Bronchial epithelial cell (primary cell): ENCODE results near the gene CCDC12. TPM values are rescaled to one million over a fixed set of nuclear protein-coding genes. Genes with fewer than 3 reads are reported as not detected.

Experiments used
- DNase-seq: peaks from one replicate; pipeline ENCODE4 v3.0.0-alpha.2; 2010; ENCODE audit warnings: low read depth
- FAIRE-seq: peaks from 2 replicates; lab custom pipeline; 2011; peaks lifted over from hg19 to GRCh38; lab: Jason Lieb, UNC
- H3K27me3 ChIP-seq: 2 replicates; pipeline ENCODE4 v1.5.1; 2011; ENCODE audit warnings: low read length; ENCODE audit not compliant: control insufficient read depth, insufficient read depth
- H3K36me3 ChIP-seq: 2 replicates; pipeline ENCODE4 v1.5.1; 2011; ENCODE audit warnings: low read length; ENCODE audit not compliant: control insufficient read depth, insufficient read depth
- H3K4me3 ChIP-seq: 2 replicates; pipeline ENCODE4 v1.5.1; 2011; ENCODE audit warnings: mild to moderate bottlenecking, low read depth, low read length, control low read depth
- total RNA-seq: library from RNA; depleted of rRNA; stranded (reverse); fragments of >200 nt; gene quantifications from 2 replicates; pipeline ENCODE4 v1.2.1, GENCODE V29; 2014
- TF ChIP-seq, protein P1 (sequence below): IDR thresholded peaks from 2 replicates; pipeline ENCODE4 v1.5.1; 2011; ENCODE audit warnings: mild to moderate bottlenecking, moderate library complexity, low read length, control low read depth, inconsistent platforms; ENCODE audit not compliant: insufficient read depth, severe bottlenecking

Gene CCDC12
- total RNA-seq, 1 donor from 2014 or later: 39.2 TPM

DNA sequence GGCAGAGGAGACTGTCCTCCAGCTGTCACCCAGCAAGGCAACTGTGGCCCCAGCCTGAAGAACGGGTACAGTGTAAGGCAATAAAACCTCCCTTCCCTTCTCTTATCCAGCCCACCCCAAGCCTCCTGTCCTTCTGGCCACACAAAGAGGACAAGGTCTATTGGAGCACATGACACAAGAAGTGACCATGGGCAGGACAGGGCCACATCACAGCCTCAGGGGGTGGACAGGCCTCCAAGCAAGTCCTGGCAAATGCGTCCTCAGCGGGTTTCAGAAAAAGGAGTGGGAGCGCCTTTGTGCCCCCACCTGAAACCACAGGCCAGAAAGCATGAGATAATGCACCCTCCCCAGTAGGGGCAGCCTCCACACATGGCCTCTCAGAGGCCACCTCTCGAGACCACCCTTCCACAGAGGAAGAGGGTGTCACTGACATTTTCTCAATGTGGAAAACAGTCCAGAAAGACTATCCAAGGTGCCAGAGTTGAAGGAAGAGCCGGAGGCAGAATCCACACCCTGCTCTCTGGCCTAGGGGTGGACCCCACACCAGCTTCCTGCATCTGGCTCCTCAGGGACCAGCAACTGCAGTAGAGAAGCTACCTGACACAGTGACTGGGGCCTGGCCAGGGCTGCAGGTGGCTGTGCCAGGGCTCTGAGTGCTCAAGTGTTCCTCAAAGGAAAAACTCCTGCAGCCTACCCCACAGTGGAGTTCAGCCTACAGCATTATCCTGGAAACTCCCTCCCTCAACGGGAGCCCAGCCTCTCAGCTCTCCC lies 43.9 kb downstream of the CCDC12 start:
- FAIRE-seq: no peak
- TF ChIP-seq, protein P1, sequence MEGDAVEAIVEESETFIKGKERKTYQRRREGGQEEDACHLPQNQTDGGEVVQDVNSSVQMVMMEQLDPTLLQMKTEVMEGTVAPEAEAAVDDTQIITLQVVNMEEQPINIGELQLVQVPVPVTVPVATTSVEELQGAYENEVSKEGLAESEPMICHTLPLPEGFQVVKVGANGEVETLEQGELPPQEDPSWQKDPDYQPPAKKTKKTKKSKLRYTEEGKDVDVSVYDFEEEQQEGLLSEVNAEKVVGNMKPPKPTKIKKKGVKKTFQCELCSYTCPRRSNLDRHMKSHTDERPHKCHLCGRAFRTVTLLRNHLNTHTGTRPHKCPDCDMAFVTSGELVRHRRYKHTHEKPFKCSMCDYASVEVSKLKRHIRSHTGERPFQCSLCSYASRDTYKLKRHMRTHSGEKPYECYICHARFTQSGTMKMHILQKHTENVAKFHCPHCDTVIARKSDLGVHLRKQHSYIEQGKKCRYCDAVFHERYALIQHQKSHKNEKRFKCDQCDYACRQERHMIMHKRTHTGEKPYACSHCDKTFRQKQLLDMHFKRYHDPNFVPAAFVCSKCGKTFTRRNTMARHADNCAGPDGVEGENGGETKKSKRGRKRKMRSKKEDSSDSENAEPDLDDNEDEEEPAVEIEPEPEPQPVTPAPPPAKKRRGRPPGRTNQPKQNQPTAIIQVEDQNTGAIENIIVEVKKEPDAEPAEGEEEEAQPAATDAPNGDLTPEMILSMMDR: no peak
- H3K4me3 ChIP-seq: no peak overlapping the region
- no peaks in the 10 kb centered on the region for H3K36me3 ChIP-seq
- H3K27me3 ChIP-seq: no peaks in the 10 kb centered on the region
- no peak for DNase-seq

DNA sequence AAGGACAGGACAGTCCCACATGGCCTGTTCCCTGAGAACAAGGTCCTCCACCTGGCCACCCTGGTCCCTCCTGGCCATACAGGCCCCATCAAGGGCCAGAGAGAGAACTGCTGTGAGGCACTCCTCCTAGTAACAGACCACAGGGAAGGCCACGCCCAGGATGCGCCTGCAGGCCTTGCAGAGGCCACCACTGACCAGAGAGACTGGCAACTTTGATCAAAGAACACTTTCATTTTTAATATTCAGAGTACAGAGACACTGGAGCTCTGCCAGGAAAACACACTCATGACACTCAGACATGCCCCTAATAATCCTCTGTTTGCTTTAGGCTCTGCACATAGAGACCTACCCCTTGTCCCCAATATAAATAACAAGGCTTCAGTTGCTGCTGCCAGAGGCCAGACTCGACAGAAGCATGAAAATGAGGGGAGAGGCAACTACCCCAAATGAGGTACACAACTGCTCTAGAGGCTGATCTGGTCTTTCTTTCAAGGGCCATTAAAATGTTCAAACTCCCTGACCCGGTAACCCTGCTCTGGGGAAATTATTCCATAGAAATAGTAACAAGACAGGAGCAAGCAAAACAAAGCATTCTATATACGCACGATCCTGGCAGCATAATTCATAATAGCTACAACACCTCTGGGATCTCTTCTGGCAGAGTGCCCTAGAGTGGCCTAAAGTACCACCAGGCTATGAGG lies 44.8 kb downstream of the CCDC12 start:
- DNase-seq (no peak), FAIRE-seq (no peak)
- H3K27me3 ChIP-seq: no peaks in the 10 kb centered on the region
- peaks cover 5% of the 10 kb centered on the region for H3K36me3 ChIP-seq
- H3K4me3 ChIP-seq: no peak overlapping the region
- TF ChIP-seq, protein P1: no peak

DNA sequence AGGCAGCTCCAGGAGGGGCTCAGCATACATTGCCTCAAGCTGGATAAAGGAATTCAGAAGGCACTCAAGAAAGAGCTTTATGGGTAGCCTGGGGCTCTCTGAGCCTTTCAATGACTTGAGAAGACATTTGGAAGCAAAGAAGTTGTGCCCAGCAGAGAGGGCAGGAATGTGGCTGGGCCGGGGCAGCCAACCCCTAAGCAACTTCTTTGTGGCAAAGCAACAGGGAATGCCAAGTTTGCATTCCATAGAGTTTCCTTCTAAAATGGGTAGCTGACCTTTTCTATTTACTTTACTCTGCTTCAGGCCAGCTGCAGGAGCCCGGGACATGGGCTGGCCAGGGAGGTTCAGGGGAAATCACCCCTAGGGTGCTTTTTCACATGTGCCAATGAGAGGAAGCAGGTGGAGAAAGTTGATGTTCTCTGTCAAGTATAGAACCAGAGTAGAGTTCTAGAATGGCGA lies 45.6 kb downstream of the CCDC12 start:
- DNase-seq (no peak), FAIRE-seq (no peak)
- Histone ChIP-seq H3K27me3 (no peaks in the 10 kb centered on the region), H3K4me3 (no peak overlapping the region), H3K36me3 (peaks cover 10% of the 10 kb centered on the region)
- TF ChIP-seq, protein P1: no peak

DNA sequence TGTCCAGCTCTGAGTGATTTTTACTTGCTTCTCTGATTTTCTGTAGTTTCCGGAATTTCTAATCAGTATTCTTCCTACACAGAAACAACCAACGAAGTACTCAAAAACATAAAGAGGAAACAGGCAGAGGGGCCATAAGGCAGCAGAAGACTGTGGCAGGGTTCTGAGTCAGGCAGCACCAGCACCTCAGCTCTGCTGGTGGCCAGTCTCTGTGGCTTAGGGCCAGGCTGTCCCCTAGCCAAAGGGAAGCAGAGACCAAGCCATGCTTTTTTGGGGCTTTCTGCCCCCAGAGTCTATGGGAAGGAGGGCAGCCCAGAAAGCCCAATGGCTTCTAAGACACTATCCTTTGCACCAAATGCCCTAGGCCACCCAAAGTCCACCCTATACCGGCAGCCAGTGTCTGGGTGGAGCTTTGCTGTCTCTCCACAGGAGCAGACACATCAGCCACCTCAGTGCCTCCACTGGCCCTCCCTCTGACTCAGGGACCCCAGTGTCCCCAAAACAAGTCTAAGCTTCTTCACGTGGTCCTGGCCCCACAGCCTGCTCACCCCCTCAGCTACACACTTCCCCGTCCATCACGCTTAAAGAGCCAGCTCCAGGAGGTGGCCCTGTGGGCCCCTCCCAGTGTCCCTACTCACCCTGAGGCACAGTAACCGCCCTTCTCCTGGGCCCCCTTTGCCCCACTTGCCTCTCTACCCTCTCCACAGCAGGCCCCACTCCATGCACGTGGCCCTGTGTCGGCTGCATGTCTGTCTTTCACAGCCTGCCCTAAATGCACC lies 46.2 kb downstream of the CCDC12 start:
- H3K4me3 ChIP-seq: no peak overlapping the region
- H3K27me3 ChIP-seq: no peaks in the 10 kb centered on the region
- TF ChIP-seq, protein P1: no peak
- FAIRE-seq (no peak), DNase-seq (no peak)
- H3K36me3 ChIP-seq: peaks cover 15% of the 10 kb centered on the region

DNA sequence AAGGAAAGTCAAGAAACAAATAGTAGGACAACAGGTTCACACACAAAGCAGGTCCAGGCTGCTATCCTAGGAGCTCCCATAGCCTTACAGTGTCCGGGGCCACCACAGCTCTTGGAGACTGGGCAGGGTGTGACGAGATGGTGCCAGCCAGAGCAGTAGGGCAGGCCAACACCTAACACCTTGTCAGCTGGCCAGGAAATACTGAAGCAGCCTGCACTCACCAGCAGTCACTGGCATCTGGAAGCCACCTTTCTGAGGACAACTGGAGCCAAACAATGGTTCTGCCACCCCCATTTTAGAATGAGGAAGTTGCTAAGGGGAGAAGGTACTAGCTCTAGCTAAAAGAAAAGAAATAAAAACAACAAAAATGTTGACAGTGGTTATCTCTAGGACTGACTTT lies 47.2 kb downstream of the CCDC12 start:
- TF ChIP-seq, protein P1: no peak
- no peaks in the 10 kb centered on the region for H3K27me3 ChIP-seq
- peaks cover 21% of the 10 kb centered on the region for H3K36me3 ChIP-seq
- DNase-seq: no peak
- H3K4me3 ChIP-seq: no peak overlapping the region
- FAIRE-seq: no peak
